Fibroblast of skin of right biceps (primary cell): ENCODE measurements around the gene GULP1.

ENCODE experiments used
- DNase-seq: peaks from one replicate; pipeline ENCODE4 v3.0.0-alpha.2; 2013

Gene GULP1

DNA sequence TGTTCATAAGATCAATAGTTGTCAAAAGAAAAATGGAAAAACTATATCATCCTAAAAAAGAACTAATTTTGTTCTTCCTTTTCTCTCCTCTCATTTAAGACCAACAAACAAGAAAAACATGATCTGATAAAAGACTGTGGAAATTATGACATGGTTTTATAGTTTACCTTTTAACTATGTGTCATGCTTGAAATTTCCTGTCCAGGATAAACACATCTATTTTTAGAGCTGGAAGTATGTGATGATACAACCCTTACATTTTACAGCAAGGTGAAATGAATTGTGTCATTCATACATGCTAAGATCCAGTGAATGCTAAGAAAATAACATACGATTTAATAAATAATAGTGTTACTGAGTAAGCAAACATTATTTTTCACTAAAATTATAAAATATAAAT, 89.9 kb downstream of the GULP1 start:
- DNase-seq: peak; percentile 65

DNA sequence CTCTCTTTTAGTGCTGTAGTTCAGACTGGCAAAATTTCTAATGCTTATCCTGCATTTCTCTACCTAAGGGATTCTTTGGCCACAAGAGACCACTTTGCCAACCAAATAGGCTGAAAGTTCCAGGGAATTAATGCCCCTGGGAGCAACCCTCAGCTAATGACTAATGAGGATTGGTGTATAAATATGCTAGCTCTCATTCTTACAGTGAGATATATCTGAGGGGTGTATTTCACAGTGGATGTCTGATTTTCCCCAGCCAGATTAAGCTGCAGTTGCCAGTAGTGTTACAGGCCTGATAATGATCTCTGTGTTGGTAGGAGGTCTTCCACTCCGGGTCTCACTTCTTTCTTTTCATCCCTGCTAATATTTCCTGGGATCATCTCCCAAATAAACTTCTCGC, 90.4 kb downstream of the GULP1 start:
- peak; percentile 38 for DNase-seq

DNA sequence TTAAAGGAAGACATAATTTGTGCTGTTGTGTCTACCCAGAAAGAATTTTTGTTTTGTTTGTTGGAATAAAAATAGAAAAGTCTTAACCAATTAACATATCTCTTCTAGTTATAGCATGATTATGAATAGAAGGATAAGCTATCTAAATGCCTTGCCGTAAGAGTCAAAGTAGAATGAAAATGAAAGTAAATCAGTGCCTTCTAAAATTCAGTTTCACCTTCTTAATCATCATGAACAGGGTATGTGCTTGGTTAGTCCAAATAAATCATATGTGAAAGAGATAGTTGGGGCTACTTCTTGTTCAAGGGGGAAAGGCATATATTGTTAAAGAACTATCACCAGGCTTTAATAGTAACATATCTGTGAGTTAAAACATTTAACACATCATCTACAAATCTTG, 91.5 kb downstream of the GULP1 start:
- DNase-seq: no peak

DNA sequence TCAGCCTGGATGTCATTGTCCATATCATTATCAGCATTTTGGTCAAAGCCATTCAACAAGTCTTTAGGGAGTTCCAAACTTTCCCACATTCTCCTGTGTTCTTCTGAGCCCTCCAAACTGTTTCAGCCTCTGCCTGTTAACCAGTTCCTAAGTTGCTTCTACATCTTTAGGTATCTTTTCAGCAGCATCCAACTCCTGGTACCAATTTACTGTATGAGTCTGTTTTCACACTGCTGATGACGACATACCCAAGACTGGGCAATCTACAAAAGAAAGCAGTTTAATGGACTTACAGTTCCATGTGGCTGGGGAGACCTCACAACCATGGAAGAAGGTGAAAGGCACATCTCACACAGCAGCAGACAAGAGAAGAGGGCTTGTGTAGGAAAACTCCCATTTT, 94.2 kb downstream of the GULP1 start:
- DNase-seq: no peak

DNA sequence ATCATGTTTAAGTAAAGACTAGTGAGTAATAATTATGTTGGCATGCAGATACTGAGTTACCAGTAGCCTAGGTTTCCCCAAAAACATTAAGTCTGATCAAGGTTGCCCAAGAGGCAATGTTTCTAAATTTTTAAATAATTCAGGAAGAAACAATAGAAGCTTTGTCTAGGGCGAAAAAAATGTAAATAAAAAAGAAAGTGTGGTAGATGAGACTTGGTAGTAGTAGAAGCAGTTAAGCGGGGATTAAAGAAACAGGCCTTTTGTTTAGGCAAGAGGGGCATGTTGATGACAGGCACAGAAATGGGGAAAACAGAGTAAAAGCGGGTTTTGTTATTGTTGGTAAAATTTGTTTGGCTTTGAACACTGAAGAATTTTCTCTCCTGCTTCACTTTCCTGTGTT, 97.2 kb downstream of the GULP1 start:
- no peak for DNase-seq

DNA sequence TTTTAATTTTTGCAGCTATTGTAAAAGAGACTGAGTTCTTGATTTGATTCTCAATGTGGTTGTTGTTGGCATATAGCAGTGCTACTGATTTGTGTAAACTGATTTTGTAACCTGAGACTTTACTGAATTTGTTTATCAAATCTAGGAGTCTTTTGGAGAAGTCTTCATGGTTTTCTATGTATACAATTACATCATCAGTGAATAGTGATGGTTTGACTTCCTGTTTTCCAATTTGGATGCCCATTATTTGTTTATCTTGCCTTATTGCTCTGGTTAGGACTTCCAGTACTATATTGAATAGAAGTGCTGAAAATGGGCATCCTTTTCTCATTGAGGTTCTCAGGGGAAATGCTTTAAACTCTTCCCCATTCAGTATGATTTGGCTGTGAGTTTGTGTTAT, 99.7 kb downstream of the GULP1 start:
- no peak for DNase-seq

DNA sequence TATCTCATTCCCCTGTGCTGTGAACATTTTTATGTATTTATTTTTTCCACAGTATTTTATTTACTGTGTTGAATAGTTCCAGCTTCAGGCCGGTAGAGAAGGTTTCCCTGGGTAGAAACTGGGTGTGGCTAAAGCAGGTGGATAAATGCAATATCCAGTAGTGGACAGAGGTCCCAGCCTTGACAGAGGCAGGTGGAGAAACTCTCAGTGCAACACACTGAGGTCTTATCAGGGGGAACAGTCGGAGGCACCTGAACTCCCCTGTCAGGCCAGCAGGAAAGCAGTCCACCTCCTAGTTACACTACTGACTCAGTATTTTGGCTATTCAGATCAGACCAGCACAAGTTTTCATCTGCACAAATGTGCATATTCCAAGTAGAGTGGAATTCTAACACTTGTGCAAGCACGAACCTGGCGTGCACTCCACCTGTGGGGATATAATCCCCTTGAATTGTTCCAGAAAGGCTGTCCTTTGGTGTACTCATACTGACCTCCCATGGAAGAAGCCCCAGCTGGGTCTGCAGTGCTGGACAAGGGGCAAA, 103.3 kb downstream of the GULP1 start:
- DNase-seq: no peak

DNA sequence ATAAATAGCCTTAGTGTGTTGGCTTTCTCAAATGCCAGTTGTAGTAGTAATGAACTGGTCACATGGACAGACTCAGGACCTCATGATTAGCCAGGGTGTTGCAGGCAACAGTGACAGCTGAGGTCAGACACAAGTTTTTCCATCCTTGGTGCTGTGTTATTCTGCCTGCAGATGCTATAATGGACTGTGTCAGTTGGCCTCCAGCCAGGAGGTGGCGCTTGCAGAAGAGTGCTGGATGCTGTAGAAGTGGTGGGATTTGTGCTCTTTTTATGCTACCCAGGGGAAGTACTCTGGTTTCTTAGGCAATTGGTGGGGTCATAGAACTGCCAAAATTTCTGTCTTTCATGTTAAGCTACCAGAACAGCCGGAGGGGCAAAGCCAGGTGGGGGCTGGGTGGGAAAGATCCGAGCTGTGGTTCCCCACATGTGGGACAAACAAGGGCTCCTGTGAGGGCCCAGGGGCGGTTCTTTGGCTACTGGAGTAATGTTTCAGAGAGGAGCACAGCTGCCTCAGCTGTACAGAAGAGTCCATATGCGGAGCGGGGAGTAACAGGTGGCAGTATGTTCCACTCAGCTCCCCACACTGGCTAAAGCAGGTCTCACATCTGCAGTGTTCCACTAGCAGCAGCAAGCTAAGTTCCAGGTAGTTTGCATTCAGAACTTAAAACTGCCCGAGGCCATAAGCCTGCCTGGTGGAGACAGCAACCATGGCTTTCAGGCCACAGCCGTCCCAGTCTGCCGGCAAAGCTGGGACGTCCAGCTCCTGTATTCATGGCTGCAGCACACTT, 104.4 kb downstream of the GULP1 start:
- DNase-seq: no peak

DNA sequence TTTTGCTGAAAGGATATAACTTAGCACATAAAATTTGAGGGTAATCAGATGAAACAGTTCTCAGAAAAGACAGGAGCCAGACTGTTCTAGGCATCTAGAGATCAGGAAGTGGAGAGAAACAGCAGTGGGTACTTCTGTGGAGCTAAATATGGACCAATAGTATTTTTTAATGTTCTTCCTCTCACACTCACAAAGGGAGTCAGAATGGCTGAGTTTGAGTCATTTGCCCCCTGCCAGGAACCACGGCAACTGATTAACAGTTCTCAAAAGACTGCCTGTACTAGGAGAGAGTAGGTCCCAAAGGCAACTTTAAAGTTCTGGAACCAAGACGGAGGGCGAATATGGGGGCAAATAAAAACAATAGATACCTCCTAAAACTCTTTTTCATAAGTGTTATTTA, 107.5 kb downstream of the GULP1 start:
- DNase-seq: peak; percentile 58

DNA sequence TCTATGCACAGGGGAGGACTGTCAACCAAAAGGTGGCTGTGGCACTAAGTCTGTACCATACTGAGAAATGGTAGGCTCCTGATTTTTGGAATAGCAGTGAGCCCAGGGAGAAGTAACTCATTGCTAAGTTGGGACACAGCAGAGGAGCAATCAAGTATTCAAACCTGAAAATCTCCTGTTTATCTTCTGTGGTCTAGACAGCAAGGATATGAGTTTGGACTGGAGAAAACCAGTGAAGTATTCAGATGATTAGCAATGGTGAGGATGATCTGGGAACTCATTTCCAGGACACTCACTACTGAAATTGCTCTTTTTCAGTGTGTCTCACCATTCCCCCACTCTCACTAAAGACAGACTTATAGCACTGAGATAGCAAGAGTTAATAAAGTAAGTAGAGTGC, 112.0 kb downstream of the GULP1 start:
- DNase-seq: peak; percentile 22

DNA sequence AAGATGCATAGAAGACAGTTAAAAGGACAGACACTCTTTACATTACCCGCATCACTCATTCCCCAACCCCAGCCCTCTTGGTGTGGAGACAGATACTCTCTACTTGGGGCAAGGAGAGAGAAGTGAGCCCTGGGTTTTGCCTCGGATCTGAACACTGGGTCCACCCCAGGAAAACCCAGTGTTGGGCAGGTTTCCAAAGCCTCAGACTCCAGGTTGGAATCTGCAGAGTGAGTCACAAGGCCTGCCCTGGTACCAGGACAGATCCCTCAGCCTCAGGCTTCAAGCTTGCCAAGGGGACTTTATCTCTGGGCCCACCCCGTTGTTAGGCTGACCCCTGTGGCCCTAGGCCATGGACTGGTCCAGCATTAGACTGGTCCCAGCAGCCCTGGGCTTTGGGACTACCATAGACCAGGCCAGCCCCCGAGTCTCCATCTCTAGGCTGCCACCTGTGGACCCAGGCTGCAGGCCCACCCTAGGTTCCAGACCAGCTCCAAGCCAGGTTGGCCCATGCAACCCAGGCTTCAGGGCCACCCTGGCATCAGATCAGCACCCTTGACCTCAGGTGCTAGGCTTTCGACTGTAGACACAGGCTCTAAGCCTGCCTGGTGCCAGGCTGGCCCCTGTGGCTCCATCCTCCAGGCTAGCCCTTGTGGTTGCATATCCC, 112.8 kb downstream of the GULP1 start:
- peak; percentile 44 for DNase-seq

DNA sequence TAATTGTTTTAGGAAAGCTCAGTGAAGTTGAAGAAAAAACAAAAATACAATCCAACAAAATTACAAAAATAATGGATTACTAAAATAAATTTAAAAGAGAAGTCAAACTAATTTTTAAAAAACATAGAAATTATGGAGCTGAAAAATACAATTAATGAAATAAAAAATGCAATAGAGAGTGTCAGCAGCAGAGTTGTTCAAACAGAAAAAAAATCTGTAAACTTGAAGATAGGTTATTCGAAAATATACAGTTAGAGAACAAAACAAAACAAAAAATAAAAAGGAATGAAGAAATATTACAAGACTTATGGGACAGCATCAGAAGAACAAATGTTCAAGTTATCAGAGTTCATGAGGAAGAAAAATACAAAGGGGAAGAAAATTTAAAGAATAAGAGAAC, 114.7 kb downstream of the GULP1 start:
- no peak for DNase-seq

DNA sequence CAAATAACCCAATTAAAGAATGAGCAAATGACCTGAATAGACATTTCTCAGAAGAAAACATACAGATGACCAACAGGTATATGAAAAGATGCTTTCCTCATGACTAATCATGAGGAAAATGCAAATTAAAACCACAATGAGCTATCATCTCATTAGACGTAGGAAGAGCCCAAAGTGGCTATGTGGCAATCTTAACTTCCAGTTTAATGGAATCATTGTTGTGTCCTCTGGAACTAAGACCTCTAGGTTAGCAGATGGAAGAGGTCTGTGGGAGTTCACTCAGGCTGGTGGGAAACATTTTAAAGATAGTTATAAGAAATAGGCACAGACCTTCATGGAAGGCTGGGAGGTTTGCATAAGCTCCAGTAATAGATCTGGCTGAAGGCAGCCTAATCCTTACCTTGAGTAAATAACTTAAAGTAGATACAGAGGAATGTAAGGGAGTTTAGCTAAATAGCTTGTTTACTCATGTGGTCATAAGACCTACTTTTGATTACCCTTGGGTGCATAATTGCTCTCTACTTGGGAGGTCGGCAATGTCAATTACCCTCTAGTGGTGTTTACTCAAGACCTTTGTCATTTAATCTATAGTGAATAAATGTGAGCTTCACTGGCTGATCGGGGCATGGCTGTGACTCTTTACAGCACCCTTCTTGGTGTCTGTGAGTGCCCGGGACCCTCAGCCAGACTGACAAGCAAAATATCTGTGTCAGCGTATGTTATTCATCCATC, 119.0 kb downstream of the GULP1 start:
- peak; percentile 49 for DNase-seq

DNA sequence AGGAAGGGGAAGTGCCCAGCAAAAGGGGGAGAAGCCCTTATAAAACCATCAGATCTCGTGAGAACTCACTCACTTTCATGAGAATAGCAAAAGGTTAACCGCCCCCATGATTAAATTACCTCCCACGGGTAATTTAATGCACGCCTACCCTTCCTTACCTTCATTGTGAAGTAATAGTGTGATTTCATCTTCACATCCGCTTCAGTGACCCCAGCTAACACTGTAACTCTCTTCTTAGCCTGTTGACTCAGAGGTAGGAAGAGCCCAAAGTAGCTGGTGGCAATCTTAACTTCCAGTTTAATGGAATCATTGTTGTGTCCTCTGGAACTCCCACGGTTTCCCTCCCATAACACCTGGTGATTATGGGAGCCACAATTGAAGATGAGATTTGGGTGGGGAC, 120.5 kb downstream of the GULP1 start:
- DNase-seq: no peak

DNA sequence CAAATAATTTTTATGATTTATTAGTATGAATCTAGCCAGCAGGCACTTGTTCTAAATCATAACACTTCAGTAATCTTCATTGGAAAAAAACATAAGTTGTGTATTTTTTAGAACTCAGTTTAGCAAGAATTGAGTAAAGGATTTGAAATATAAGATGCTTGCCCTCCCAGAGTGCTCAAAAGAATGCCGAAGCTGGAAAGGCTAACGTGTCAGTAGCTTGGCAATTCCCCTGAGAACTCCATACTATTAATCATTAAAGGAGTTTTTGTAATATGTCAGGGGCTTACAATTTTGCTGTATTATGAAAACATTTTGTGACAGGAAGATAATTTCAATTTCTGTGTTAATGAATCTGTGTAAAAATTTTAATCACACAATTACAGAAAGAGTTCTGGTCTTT, 122.7 kb downstream of the GULP1 start:
- DNase-seq: peak; percentile 67

DNA sequence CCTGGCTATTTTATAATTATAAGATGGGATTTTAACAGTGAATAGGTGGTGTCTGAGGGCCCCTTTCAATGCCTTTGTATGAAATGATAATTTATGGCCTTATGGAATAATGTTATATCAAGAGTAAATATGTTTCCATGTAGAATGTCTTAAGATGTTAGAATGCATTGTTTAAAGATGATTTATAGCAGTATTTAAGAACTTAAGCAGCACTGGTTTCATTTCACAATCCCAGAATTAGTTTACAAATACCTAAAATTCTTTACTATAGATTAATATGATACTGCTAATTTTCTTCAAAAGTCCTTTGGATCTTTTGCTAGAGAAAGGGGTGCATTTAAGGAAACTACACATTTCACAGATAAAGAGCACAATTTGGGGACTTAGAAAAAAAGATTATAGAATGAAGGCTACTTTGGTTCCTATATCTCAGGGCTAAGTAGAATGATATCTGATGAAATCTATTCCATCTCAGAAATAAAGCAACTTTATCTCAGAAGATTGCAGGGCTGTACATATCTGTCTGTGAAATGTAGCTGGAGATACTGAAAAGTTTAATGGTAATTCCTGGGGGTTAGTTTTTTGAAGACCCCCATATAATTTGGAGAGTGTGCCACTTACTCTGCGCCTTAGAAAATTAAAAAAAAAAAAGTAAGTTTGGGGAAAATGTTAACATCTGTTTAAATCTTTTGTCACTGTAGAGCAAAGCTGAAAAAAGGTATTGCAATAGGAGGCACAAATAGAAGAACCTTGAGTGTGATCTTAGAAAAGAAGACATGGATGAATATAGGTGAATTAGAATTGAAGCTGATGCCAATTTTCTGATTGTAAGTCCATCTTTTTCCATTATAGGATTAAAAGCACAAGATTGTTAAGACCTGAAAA, 123.4 kb downstream of the GULP1 start:
- peak; percentile 33 for DNase-seq

DNA sequence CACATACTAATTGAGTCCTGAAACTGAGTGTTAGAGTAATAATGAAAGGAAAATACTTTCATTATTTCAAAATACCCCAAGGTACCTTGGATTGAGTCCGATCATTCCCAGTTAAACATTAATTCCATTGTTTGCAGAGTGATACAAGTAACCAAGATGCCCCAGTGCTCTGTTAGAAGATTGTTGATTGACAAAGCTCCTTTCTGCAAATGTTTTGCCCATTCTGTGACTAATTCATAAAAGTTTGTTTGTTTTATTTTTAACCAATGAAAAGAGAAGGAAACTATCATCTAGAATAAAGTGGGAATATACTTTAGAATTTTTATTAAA, 124.0 kb downstream of the GULP1 start:
- no peak for DNase-seq

DNA sequence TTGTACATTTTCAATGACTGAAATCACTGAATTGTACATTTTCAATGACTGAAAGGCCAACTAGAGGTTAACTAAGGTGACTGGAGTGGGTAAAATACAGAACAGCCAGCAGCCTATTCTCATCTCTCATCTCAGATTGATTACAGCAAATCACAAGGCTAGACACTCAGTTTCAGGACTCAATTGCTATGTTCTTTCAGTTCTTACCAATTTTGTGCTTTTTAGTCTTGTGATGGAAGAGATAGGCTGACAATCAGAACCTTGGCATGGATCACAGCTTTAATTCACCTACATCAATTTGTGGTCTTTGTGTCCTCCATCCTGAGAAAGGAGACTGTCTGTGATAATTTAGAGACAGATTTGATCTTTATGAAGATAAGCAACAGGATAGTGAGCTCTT, 124.7 kb downstream of the GULP1 start:
- DNase-seq: no peak

DNA sequence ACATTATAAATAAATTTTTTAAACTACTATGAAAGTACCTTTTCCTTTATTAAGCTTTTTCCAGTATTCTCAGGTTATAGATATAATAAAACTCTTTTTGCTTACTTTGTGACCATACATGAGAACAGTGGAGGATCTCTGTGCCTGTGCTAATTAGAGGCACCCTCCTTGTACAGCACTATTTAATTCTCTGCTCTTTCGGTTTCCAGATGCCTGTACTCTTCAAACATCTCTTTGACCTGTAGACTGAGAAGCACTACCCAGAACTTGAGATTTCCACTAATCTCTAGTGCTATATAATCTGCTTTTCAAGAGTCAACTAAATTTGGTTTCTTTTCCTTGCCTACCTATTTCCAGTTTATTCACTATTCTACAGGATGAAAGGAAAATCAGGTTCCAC, 131.1 kb downstream of the GULP1 start:
- no peak for DNase-seq

DNA sequence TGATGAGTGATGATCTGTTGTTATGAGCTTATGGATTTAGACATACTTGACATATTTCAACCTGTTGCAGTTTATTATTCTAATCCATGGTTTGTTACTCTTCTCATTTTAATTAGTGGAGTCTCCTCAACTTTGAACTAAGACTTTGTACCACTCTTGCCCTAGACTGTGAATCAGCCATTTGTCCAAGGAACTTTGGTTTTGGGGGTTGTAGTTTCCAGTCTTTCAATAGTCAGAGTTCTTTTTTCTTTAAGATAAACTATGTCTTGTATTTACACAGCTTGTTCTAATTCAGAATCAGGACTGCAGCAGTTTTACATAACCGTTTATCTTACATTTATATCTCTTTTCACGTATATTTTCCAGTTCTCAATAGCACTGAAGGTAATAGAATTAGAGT, 133.6 kb downstream of the GULP1 start:
- DNase-seq: peak; percentile 18

DNA sequence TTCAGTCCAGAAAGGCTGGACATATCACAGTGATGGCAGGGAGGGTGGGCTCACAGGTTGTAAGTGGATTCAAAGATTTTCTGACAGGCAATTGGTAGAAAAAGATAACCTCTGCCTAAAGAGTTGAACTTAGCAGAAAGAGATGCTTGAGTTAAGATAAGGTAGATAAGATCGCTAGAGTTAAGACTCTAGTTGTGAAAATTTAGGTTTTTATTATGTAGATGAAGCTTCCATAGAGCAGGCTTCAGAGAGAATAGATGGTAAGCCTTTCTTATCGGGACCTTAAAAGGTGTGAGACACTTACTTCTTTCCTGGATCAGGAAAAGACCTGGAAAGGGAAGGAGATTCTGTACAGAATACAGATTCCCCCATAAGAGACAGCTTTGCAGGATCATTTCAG, 134.4 kb downstream of the GULP1 start:
- DNase-seq: no peak

DNA sequence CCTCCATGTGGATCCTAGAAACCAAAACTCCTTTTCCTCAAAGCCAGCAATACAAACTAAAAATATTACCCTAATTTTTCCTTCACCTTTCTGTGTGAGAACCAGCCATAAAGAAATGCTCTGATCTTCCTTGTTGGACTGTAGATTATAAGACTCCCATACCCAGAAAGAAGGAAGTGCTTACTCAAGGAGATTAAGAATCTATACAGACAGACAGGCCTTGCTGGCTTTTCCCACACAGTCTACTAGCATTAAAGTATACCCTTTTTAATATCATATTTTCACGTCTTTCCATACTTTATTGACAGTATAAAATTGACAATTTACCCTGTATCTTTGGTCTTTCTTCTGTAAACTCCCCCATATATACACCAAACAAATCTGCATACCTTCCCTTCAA, 139.0 kb downstream of the GULP1 start:
- DNase-seq: no peak

DNA sequence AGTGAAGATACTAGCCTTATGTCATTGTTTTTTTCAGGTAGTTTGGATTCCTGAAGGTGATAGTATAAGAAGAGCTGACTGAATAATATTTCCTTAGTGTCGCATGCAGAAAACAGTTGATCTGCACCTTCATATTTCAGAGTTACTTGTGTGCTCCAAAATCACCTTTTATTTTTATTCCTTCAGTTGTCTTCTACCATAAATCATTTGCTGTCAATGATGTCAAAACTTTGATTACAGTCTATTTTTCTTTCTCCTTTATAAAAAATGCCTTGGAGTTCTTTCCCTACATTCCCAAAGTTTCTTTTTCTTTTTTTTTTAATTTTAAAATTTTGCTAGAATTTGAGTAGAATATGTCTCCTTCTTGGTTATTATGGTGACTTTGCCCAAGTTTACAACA, 142.3 kb downstream of the GULP1 start:
- DNase-seq: no peak
